Gastroesophageal sphincter (tissue), 2 donors: ENCODE results near the gene POLR2L.

Source experiments
- EP300 ChIP-seq: sonication (generic); formaldehyde crosslinking; IDR thresholded peaks from one replicate; pipeline ENCODE4 v1.6.1; 2017; ENCODE audit warnings: antibody characterized with exemption, mild to moderate bottlenecking
- POLR2A ChIP-seq, 2 donors: fragments of 450-650 bp; IDR thresholded peaks; one replicate each; pipeline ENCODE4 v1.6.1; 2017; ENCODE audit warnings: antibody characterized with exemption in 2 of 2, mild to moderate bottlenecking in 2 of 2, moderate library complexity in 1 of 2

DNA sequence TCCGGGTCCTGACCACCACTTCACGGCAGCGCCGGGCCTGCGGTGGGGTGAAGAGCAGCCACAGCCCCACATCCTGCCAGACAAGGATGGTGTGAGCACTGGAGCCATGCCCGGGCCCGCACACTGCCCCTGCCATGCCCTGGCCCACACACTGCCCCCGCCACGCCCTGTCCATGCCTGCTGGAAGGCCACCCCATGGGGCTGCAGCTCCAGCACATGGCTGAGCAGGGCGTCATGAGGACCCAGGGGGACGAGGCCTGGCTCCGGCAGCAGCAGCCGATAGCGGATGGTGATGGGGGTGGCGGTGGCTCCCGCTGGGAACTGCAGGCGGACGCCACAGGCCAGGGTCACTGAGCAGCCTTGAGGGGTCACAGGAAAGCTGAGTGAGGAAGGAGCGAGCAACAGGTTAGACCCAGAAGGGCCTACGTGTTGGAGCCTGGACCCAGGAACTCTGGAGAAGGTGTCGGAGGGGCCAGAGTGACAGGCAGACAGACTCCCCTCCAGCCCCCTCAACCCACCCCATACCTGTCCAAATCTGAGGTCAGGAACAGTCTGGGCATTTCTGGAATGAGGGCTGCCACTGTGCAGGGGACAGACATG is 40.2 kb downstream of the POLR2L start:
- TF ChIP-seq EP300 (no peak), POLR2A (IDR thresholded peaks at IDR 0.05) (no peak)
